HFFc6 (cell line): ENCODE measurements around the gene TMEM141. TPM values are rescaled to one million over a fixed set of nuclear protein-coding genes. Genes with fewer than 3 reads are reported as not detected.

Experiments
- DNase-seq: peaks from one replicate; pipeline ENCODE4 v3.0.0-alpha.2; 2018
- H3K27ac Mint-ChIP-seq: 2 replicates; pipeline ENCODE4 v1.8.0; 2020; ENCODE audit warnings: mild to moderate bottlenecking, mixed read lengths
- H3K27me3 Mint-ChIP-seq: 2 replicates; pipeline ENCODE4 v1.8.0; 2021; ENCODE audit warnings: mild to moderate bottlenecking, moderate library complexity, mixed read lengths; ENCODE audit not compliant: insufficient read depth
- H3K36me3 Mint-ChIP-seq: 2 replicates; pipeline ENCODE4 v1.8.0; 2021; ENCODE audit warnings: low read depth, mixed read lengths
- H3K4me1 Mint-ChIP-seq: 2 replicates; pipeline ENCODE4 v1.8.0; 2020; ENCODE audit warnings: low read depth, mixed read lengths
- H3K4me3 Mint-ChIP-seq: 2 replicates; pipeline ENCODE4 v1.8.0; 2020; ENCODE audit warnings: mild to moderate bottlenecking, moderate library complexity, mixed read lengths
- H3K9me3 Mint-ChIP-seq: 2 replicates; pipeline ENCODE4 v1.8.0; 2020; ENCODE audit warnings: mild to moderate bottlenecking, mixed read lengths
- CTCF ChIP-seq: fragments of 200-600 bp; sonication (generic); IDR thresholded peaks from 2 replicates; pipeline ENCODE4 v1.5.0; 2021; ENCODE audit warnings: antibody characterized with exemption, mild to moderate bottlenecking
- total RNA-seq, 6 experiments: library from RNA; stranded (reverse); fragmentation: NEBNext Ultra II Directional; extraction: Animal tissue kit (Norgen Biotek cat#: 25700); gene quantifications; 2 replicates in 1 of 6; 3 replicates in 5 of 6; pipeline ENCODE4 v1.2.3, GENCODE V29; 2021

The TMEM141 gene
- total RNA-seq, 6 experiments from 2014 or later: 46.1 to 62.2 (median 52.6) TPM

- no peaks in the 10 kb centered on the region for H3K9me3 Mint-ChIP-seq
- no peak overlapping the region for H3K4me3 Mint-ChIP-seq
- no peaks in the 10 kb centered on the region for H3K36me3 Mint-ChIP-seq
Measured at GRCh38 chr9:136826188-136826541, 35.0 kb downstream of the TMEM141 start.

GRCh38 chr9:136826703-136827582 is 35.8 kb downstream of the TMEM141 start:
- no peaks in the 10 kb centered on the region for H3K4me1 Mint-ChIP-seq
- H3K36me3 Mint-ChIP-seq: no peaks in the 10 kb centered on the region
- TF ChIP-seq CTCF: no peak
- no peak overlapping the region for H3K4me3 Mint-ChIP-seq
- DNase-seq: no peak
- H3K27me3 Mint-ChIP-seq: no peaks in the 10 kb centered on the region; the same call in 1 of the 2 replicates
- no peak overlapping the region for H3K27ac Mint-ChIP-seq
- H3K9me3 Mint-ChIP-seq: no peaks in the 10 kb centered on the region

More at GRCh38 chr9:136826188-136826541, 35.0 kb downstream of the TMEM141 start:
- DNase-seq: no peak
- no peaks in the 10 kb centered on the region; the same call in none of the 2 replicates for H3K27me3 Mint-ChIP-seq
- TF ChIP-seq CTCF: no peak
- H3K27ac Mint-ChIP-seq: no peak overlapping the region
- peaks cover under 1% of the 10 kb centered on the region for H3K4me1 Mint-ChIP-seq

- Mint-ChIP-seq H3K4me1 (no peaks in the 10 kb centered on the region), H3K9me3 (no peaks in the 10 kb centered on the region), H3K36me3 (no peaks in the 10 kb centered on the region), H3K4me3 (no peak overlapping the region), H3K27ac (no peak overlapping the region), H3K27me3 (no peaks in the 10 kb centered on the region; the same call in none of the 2 replicates)
- TF ChIP-seq CTCF: no peak
- DNase-seq: no peak
Measured at GRCh38 chr9:136827794-136828473, 36.8 kb downstream of the TMEM141 start.

GRCh38 chr9:136828474-136829140 is 37.5 kb downstream of the TMEM141 start:
- no peak for DNase-seq
- Mint-ChIP-seq H3K4me3 (no peak overlapping the region), H3K36me3 (no peaks in the 10 kb centered on the region), H3K27ac (no peak overlapping the region), H3K4me1 (no peaks in the 10 kb centered on the region), H3K27me3 (no peaks in the 10 kb centered on the region; the same call in none of the 2 replicates), H3K9me3 (no peaks in the 10 kb centered on the region)
- TF ChIP-seq CTCF: no peak

- Mint-ChIP-seq H3K27ac (no peak overlapping the region), H3K36me3 (no peaks in the 10 kb centered on the region), H3K4me1 (no peaks in the 10 kb centered on the region), H3K9me3 (no peaks in the 10 kb centered on the region), H3K4me3 (no peak overlapping the region), H3K27me3 (no peaks in the 10 kb centered on the region; the same call in none of the 2 replicates)
- no peak for DNase-seq
- 0 out of 2 replicates have a peak, but pooled peaks have one; percentile 6 for TF ChIP-seq CTCF
Measured at GRCh38 chr9:136829412-136829811, 38.3 kb downstream of the TMEM141 start.
